Measurements from ENCODE around the gene ATP6V1G2. TPM values are rescaled to one million over a fixed set of nuclear protein-coding genes. Genes with fewer than 3 reads are reported as not detected.
"Not testable (repeated sequence)": the region's sequence is repeated elsewhere in the genome, so short reads cannot be mapped to it uniquely, and the experiment has no call there.

Gene ATP6V1G2
- total RNA-seq, 4 donors from 2014 or later: 0.60 to 3.8 (median 2.2) TPM

GRCh38 chr6:31502586-31502985 lies 43.8 kb downstream of the ATP6V1G2 start:
- no peak for DNase-seq (ENCODE audit: low spot score in 2 of 2)
- H3K4me3 ChIP-seq: no peak overlapping the region
- peaks cover 0 to 12% (median 0%) of the 10 kb centered on the region in 3 donors for H3K36me3 ChIP-seq
- TF ChIP-seq POLR2A (IDR thresholded peaks at IDR 0.05) (no peak), EP300 (IDR thresholded peaks at IDR 0.05) (no peak), CTCF (IDR thresholded peaks at IDR 0.05) (no peak)
- H3K27me3 ChIP-seq: peaks cover 0 to 19% of the 10 kb centered on the region in 2 donors
- no peak overlapping the region for H3K27ac ChIP-seq
- H3K4me1 ChIP-seq: peaks cover 0 to 13% (median 2%) of the 10 kb centered on the region in 4 donors
- H3K9me3 ChIP-seq: peaks cover 0 to 9% (median 0%) of the 10 kb centered on the region in 4 donors

DNA sequence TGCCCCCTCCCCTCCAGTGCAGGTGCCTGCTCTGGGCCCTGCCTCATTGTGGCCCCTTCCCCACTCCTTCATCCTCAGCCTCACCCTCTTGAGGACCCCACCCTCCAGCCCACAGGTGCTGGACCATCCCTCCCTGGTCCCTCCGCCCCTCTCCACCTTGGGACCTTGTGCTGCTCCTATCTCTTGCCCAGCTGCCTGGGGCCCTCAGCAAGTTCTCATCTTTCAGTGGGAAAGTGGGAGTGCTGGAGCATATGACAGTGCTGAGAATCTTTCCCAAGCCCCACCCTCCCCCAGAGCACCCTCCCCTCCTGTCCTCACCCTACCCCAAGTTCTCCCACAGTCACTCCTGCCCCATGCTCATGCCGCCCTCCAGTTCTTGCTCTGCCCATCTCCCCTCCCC lies 46.8 kb downstream of the ATP6V1G2 start:
- not testable (repeated sequence) for H3K4me3 ChIP-seq; H3K27ac ChIP-seq; DNase-seq (ENCODE audit: low spot score in 2 of 2); H3K36me3 ChIP-seq; H3K9me3 ChIP-seq
- 80 to 95% methylated on average over 1 of the region's 2 CpGs for WGBS, 2 donors
- Histone ChIP-seq H3K27me3 (peaks cover 0 to 21% of the 10 kb centered on the region in 2 donors), H3K4me1 (peaks cover 0 to 19% (median 2%) of the 10 kb centered on the region in 4 donors)

- Histone ChIP-seq H3K27me3 (peaks cover 0 to 30% of the 10 kb centered on the region in 2 donors), H3K4me1 (peaks cover 0 to 21% (median 2%) of the 10 kb centered on the region in 4 donors), H3K36me3 (no peaks in the 10 kb centered on the region), H3K27ac (no peak overlapping the region), H3K9me3 (peaks cover 0 to 9% (median 0%) of the 10 kb centered on the region in 4 donors), H3K4me3 (peak overlapping the region in 1 of 4 donors; percentile 65)
- 12% methylated on average over 19 to 21 of the region's 21 CpGs for WGBS, 2 donors
- no peak for TF ChIP-seq POLR2A (IDR thresholded peaks at IDR 0.05)
- TF ChIP-seq EP300 (IDR thresholded peaks at IDR 0.05): no peak
- TF ChIP-seq CTCF (IDR thresholded peaks at IDR 0.05): no peak
- DNase-seq (ENCODE audit: low spot score in 2 of 2): no peak
Observed at GRCh38 chr6:31498748-31499147, 47.7 kb downstream of the ATP6V1G2 start.

- TF ChIP-seq EP300 (IDR thresholded peaks at IDR 0.05) (peak in 1 of 2 donors; percentile 50), POLR2A (IDR thresholded peaks at IDR 0.05) (peak in 1 of 2 donors; percentile 39), CTCF (IDR thresholded peaks at IDR 0.05) (peak in 2 of 5 experiments; percentile 10 to 12)
- DNase-seq (ENCODE audit: low spot score in 2 of 2): peak; percentile 45 to 77
- WGBS, 2 donors: 1% methylated on average over 57 to 59 of the region's 64 CpGs
- peak within 1 kb of the TSS; percentile 33 to 65 (median 52) for H3K4me3 ChIP-seq
- peaks cover 0 to 9% (median 0%) of the 10 kb centered on the region in 4 donors for H3K9me3 ChIP-seq
- H3K4me1 ChIP-seq: peaks cover 0 to 28% (median 2%) of the 10 kb centered on the region in 4 donors
- no peaks in the 10 kb centered on the region for H3K36me3 ChIP-seq
- peak within 1 kb of the TSS in 3 of 4 donors; percentile 28 to 63 (median 50) for H3K27ac ChIP-seq
- H3K27me3 ChIP-seq: peaks cover 0 to 38% of the 10 kb centered on the region in 2 donors
Observed at GRCh38 chr6:31497531-31498476, 48.6 kb downstream of the ATP6V1G2 start, which contains the start of gene MICB. Gene MICB, plus strand, starts transcription at chr6:31498145. Its CDS starts 49 bp downstream, at chr6:31498194.

GRCh38 chr6:31496826-31497225 lies 49.6 kb downstream of the ATP6V1G2 start:
- H3K9me3 ChIP-seq; H3K4me3 ChIP-seq; H3K36me3 ChIP-seq; DNase-seq (ENCODE audit: low spot score in 2 of 2); H3K27ac ChIP-seq: not testable (repeated sequence)
- 48 to 56% methylated on average over 4 of the region's 4 CpGs for WGBS, 2 donors
- Histone ChIP-seq H3K4me1 (peaks cover 0 to 33% (median 2%) of the 10 kb centered on the region in 4 donors), H3K27me3 (peaks cover 0 to 47% of the 10 kb centered on the region in 2 donors)

- H3K4me1 ChIP-seq: peaks cover 0 to 36% (median 2%) of the 10 kb centered on the region in 4 donors
- peaks cover 0 to 53% of the 10 kb centered on the region in 2 donors for H3K27me3 ChIP-seq
- peak overlapping the region in 2 of 4 donors; percentile 52 to 58 for H3K4me3 ChIP-seq
- peak overlapping the region in 1 of 4 donors; percentile 46 for H3K27ac ChIP-seq
- no peaks in the 10 kb centered on the region for H3K36me3 ChIP-seq
- TF ChIP-seq CTCF (IDR thresholded peaks at IDR 0.05) (no peak), POLR2A (IDR thresholded peaks at IDR 0.05) (no peak), EP300 (IDR thresholded peaks at IDR 0.05) (no peak)
- WGBS, 2 donors: 73 to 85% methylated on average over 2 of the region's 2 CpGs
- no peaks in the 10 kb centered on the region for H3K9me3 ChIP-seq
- DNase-seq (ENCODE audit: low spot score in 2 of 2): no peak
Observed at GRCh38 chr6:31495580-31495979, 50.8 kb downstream of the ATP6V1G2 start.

Measured in tibial nerve (tissue), 4 donors.